Daoy (cell line): ENCODE measurements around the gene UPF3B. TPM values are rescaled to one million over a fixed set of nuclear protein-coding genes. Genes with fewer than 3 reads are reported as not detected.
"Not testable (repeated sequence)": the region's sequence is repeated elsewhere in the genome, so short reads cannot be mapped to it uniquely, and the experiment has no call there.

Experiments
- DNase-seq: peaks from one replicate; pipeline ENCODE4 v3.0.0-alpha.2; 2015; ENCODE audit warnings: low read depth
- total RNA-seq: library from RNA; depleted of rRNA; stranded (reverse); fragments of >200 nt; shearing (Covaris generic); gene quantifications from 2 replicates; pipeline ENCODE4 v1.2.3, GENCODE V29; 2014; rRNA removed

UPF3B gene
- total RNA-seq, 1 experiment from 2014 or later, result 7.0 TPM

DNA sequence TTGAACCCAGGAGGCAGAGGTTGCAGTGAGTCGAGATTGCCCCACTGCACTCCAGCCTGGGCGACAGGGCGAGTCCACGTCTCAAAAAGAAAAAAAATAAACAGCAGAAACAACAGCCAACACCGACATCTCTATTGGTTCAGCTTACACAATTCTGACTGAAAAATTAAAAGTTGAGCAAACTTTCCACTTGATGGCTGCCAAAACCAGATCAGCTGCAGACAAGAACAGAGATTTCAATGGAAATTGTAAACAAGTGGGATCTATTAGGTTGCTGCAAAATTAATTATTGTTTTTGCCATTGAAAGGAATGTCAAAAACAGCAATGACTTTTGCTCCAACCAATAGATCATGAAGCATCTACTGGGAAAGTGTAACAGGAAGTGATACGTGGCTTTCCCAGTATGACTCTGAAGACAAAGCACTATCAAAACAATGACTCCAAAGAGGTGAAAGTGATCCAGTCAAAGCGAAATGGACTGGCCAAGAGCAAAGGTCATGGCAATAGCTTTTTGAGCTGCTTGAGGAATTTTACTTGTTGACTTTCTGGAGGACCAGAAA lies 26.3 kb downstream of the UPF3B start:
- DNase-seq, result peak; percentile 8

DNA sequence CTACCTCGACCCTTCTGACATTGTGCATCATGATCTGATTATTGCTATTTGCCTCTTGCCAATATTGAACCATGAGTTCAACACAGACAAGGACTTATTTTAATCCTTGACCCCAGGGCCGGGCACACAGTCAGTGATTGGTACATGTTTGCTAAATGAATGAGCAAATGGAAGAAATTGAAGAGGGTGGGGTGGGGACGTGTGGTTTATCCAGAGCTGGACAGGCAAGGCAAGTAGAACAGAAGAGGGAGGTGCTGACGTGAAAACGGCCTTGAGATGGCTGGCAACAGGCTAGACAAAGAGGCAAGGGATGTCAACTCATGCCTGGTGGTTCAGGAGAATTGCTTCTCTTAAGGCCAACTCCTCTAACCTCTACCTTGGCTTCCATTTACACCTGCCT lies 28.5 kb downstream of the UPF3B start:
- not testable (repeated sequence) for DNase-seq

DNA sequence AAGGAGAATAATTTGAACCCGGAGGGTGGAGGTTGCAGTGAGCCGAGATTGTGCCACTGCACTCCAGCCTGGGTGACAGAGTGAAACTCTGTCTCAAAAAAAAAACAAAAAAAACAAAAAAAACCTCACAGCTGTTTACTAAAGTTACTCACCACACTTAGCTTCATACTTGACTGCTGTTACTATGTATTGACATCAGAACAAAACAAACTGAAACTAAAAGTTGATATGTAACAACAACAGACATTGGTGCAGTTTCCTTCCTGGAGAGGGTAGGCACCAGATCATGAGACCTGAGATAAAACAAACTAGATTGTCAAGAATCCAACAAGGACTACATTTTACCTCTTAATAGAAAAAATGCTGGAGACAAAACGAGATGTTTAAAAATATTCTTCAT lies 31.1 kb downstream of the UPF3B start:
- DNase-seq, result not testable (repeated sequence)

DNA sequence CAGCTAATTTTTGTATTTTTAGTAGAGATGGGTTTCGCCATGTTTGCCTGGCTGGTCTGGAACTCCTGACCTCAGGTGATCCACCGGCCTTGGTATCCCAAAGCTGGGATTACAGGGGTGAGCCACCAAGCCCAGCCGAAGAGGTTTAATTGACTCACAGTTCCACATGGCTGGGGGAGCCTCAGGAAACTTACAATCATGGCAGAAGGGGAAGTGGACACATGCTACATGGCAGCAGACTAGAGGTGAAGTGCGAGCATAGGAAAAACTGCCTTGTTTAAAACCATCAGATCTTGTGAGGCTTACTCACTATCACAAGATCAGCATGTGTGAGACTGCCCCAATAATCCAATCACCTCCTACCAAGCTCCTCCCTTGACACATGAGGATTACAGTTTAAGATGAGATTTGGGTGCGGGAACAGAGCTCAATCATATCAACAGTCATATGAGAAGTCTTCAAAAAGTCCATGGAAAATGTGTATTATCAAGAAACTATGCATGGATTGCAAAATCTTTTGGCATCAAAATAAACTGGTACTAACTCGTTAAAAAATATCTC lies 35.6 kb downstream of the UPF3B start:
- DNase-seq, result no peak

DNA sequence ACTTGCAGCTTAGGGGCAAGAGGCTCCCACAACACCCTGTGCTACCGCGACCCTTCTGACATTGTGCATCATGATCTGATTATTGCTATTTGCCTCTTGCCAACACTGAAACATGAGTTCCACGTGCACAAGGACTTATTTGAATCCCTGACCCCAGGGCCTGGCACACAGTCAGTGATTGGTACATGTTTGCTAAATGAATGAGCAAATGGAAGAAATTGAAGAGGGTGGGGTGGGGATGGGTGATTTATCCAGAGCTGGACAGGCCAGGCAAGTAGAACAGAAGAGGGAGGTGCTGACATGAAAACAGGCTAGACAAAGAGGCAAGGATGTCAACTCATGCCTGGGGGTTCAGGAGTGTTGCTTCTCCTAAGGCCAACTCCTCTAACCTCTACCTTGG lies 36.5 kb downstream of the UPF3B start:
- no peak for DNase-seq

DNA sequence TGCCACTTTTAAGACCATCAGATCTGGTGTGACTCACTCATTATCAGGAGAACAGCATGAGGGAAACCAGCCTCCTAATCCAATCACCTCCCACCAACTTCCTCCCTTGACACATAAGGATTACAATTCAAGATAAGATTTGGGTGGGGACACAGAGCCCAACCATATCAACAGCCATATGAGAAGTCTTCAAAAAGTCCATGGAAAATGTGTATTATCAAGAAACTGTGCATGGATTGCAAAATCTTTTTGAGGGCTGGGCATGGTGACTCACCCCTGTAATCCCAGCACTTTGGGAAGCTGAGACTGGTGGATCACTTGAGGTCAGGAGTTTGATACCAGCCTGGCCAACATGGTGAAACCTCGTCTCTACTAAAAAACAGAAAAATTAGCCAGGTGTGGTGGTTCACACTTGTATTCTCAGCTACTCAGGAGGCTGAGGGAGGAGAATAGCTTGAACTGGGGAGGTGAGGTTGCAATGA lies 43.5 kb downstream of the UPF3B start:
- peak; percentile 4 for DNase-seq

DNA sequence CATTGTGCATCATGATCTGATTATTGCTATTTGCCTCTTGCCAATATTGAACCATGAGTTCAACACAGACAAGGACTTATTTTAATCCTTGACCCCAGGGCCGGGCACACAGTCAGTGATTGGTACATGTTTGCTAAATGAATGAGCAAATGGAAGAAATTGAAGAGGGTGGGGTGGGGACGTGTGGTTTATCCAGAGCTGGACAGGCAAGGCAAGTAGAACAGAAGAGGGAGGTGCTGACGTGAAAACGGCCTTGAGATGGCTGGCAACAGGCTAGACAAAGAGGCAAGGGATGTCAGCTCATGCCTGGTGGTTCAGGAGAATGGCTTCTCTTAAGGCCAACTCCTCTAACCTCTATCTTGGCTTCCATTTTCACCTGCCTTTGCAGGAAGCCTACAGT lies 44.3 kb downstream of the UPF3B start:
- DNase-seq, result not testable (repeated sequence)

DNA sequence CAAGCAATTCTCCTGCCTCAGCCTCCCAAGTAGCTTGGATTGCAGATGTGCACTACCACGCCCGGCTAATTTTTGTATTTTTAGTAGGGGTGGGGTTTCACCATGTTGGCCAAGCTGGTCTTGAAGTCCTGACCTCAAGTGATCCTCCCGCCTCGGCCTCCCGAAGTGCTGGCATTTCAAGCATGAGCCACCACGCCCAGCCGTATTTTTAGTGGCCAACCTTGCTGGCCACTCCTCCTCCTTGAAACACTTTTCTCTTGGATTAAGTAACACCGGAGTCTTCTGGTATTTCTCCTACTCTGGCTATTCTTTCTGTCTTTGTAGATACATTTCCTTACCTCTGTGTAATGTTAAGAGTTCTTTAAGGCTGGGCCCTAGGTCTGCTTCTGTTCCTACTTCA lies 50.2 kb downstream of the UPF3B start:
- DNase-seq, result no peak

DNA sequence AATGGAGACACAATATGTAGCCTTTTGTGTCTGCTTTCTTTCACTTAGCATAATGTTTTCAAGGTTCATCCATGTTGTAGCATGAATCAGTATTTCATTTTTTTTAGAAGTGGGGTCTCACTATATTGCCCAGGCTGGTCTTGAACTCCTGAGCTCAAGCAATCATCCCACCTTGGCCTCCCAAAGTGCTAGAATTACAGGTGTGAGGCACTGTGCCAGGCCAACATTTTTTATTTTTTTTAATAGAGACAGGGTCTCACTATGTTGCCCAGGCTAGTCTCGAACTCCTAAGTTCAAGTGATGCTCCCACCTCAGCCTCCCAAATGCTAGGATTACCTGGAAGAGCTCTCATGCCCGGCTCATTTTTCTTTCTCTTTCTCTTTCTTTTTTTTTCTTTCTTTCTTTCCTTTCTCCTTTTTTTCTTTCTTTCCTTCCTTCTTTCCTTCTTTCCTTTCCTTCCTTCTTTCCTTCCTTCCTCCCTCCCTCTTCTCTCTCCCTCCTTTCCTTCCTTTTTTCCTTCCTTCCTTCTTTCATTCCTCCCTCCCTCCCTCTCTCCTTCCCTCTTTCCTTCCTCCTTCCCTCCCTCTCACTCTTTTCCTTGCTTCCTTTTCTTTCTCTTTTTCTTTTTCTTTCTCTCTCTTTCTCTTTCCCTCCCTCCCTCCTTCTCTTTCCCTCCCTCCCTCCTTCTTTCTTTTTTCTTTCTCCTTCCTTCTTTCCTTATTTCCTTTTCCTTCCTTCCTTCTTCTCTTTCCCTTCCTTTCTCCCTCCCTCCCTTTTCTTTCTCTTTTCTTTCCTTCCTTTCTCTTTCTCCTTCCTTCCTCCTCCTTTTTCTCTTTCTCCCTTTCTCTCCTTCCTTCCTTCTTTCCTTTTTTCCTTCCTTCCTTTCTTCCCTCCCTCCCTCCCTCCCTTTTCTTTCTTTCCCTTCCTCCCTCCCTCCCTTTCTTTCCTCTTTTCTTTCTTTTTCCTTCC lies 51.2 kb downstream of the UPF3B start:
- DNase-seq, result no peak

DNA sequence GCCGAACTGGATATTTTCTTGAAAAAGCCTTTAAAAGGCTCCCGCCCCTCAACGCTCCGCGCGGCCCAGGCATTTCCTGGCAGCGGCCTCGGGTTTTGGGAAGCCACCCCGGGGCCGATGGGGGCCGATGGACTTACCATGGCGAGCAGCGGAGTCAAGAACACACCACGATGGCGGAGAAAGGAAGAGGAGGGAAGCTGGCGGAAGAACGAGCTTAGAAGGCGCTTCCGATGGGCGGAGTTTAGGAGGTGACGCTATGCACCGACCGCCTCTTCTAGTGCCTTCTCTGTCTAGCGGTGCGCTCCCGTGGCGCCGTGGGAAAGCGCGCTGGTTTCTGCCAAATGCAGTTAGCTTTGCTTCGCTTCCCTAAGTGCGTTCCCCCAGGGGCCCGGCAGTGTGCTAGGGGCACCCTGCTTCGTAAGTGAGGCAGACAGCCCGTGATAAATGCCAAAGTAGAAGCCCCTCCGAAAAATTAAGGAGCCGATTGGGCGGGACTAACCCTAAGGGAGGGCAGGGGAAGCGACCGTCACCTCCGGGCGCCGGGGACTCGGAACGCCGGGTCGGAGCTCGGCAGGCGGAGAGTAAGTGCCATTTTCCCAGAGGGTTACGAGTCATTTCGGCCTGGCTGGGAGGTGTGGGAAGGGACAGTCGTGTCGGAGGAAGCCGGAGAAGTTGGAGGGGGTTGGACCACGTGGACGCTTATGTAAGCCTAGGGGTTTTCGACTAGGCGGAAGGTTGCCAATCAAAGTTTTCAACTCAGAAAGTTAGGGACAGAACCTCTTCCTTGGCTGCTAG lies 61.1 kb downstream of the UPF3B start, which contains the start of gene RPL39:
Gene RPL39, minus strand, starts transcription at position 194 of the 795 bp plus-strand sequence. Its CDS starts 54 bp downstream, at position 140.
- peak; percentile 91 for DNase-seq

DNA sequence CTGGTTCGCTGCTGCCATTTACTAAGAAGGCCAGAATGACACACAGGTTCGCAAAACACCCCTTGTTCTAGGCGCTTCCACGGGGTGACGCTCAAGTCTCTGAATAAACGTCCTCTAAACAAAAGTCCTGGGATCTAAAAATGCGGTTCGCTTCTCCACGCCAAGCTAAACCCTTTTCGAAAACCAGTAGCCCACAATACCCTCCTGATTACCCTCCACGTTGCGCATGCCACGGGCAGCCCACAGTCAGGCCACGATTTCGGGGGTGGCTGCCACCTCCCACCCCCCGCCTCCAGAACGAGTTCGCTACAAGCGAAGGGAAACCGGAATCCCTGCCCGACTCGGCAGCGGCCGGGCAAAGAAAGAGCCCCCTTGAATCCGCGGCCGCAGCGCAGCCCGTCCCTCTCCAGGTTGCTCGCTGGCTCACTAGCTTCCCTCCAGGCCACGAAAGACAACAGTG lies 61.8 kb downstream of the UPF3B start:
- DNase-seq, result no peak

DNA sequence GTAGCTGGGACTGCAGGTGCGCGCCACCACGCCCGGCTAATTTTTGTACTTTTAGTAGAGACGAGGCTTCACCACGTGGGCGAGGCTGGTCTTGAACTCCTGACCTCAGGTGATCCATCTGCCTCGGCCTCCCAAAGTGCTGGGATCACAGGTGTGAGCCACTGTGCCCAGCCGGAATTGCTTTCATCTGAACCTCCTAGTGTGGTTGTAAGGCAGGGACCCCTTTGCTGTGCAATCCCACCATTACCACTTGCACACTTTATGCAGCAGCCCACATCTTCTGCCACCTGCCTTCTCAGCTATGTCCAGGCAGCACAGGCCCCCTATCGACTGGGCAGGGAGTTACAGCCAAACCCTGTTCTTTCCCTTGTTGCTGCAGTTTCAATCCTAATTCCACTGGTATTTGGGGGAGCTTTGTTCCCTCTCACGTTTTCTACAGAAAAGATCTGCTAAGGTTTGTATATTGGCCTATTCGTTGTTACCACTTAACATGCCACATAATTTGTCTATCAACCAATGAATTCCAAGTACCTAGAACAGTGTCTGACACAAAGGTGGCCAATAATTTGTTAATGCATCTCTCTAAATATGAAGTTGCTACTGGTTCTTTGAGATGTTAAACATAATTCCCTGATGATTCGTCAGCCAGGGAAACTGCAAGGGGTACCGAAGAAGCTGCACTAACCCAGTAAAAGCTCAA lies 67.9 kb downstream of the UPF3B start:
- peak; percentile 19 for DNase-seq

Other genes with a start within 250 kb of the UPF3B start
- gene NKRF, start 246.5 kb downstream of the UPF3B start, total RNA-seq, result 4.4 and 4.5 TPM in 2 replicates
- 10.2 and 11.1 TPM in 2 replicates for gene SEPTIN6, start 159.8 kb downstream of the UPF3B start, total RNA-seq
- 0.17 TPM in 1 of 2 replicates, not detected in the other for gene SOWAHD, start 94.4 kb downstream of the UPF3B start, total RNA-seq
- 2,217 and 4,418 TPM in 2 replicates for gene RPL39, start 61.3 kb downstream of the UPF3B start, total RNA-seq
- gene RNF113A, start 18.8 kb upstream of the UPF3B start, total RNA-seq, result 13.1 and 14.9 TPM in 2 replicates
- gene NDUFA1, start 18.9 kb upstream of the UPF3B start, total RNA-seq, result 71.7 and 83.4 TPM in 2 replicates
- not detected in 2 replicates for gene AKAP14, start 42.9 kb upstream of the UPF3B start, total RNA-seq
- gene NKAP, start 90.8 kb upstream of the UPF3B start, total RNA-seq, result 2.9 and 3.5 TPM in 2 replicates
- gene RHOXF2B, start 224.7 kb upstream of the UPF3B start, total RNA-seq, result not detected in 2 replicates